Retinal pigment epithelial cell (primary cell): ENCODE results near the gene ACD.

Source experiments
- DNase-seq: peaks from one replicate; pipeline ENCODE4 v3.0.0-alpha.2; 2010; ENCODE audit warnings: low read depth
- H3K4me3 ChIP-seq: 2 replicates; pipeline ENCODE4 v1.5.1; 2011; ENCODE audit warnings: mild to moderate bottlenecking, low read length, control low read depth, moderate library complexity
- TF ChIP-seq, protein P1 (sequence below): conservative IDR thresholded peaks from 2 replicates; pipeline ENCODE4 v1.5.1; 2011; ENCODE audit warnings: low read depth, low read length, control low read depth, inconsistent platforms

The ACD gene

DNA sequence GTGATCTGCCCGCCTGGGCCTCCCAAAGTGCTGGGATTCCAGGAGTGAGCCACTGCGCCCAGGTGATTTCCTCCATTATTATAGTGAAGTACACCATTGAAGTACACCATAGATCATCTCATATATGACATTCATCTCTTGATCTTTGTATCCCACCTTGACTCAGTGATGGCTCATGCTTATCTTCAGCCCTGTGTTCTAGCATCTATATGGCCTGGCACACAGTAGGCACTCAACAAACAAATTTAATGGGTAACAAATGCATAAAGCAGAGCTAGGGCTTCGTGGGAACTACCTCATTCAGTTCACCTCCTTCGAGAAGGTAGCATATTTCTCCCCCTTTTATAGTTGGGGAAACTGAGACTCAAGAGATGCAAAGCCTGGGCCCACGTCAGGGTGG lies 5.5 kb upstream of the ACD start:
- H3K4me3 ChIP-seq = peak overlapping the region; percentile 58
- no peak for DNase-seq
- TF ChIP-seq, protein P1, sequence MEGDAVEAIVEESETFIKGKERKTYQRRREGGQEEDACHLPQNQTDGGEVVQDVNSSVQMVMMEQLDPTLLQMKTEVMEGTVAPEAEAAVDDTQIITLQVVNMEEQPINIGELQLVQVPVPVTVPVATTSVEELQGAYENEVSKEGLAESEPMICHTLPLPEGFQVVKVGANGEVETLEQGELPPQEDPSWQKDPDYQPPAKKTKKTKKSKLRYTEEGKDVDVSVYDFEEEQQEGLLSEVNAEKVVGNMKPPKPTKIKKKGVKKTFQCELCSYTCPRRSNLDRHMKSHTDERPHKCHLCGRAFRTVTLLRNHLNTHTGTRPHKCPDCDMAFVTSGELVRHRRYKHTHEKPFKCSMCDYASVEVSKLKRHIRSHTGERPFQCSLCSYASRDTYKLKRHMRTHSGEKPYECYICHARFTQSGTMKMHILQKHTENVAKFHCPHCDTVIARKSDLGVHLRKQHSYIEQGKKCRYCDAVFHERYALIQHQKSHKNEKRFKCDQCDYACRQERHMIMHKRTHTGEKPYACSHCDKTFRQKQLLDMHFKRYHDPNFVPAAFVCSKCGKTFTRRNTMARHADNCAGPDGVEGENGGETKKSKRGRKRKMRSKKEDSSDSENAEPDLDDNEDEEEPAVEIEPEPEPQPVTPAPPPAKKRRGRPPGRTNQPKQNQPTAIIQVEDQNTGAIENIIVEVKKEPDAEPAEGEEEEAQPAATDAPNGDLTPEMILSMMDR = no peak

GRCh38 chr16:67664871-67665270 lies 4.8 kb upstream of the ACD start:
- no peak for DNase-seq
- H3K4me3 ChIP-seq = no peak overlapping the region
- TF ChIP-seq, protein P1 = no peak

DNA sequence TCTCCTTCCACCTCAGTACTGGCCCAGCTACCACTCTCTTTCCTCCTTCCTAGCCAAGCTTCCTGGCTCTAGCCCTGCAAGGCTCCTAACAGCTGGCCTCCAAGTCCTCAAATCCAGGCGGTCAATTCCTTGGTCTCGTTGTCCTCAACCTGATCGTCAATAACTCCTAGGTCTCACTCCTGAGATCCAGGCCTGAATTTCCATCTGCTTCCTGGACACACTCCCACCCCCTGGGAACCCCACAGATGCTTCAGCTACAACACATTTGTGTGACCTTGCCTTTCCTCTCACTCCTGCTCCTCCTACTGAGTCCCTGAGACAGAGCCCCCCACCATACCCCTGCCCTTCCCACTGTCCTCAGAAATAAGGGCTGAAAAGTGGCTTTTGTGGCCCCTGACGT lies 4.2 kb upstream of the ACD start:
- TF ChIP-seq, protein P1 = no peak
- DNase-seq = no peak
- H3K4me3 ChIP-seq = no peak overlapping the region

DNA sequence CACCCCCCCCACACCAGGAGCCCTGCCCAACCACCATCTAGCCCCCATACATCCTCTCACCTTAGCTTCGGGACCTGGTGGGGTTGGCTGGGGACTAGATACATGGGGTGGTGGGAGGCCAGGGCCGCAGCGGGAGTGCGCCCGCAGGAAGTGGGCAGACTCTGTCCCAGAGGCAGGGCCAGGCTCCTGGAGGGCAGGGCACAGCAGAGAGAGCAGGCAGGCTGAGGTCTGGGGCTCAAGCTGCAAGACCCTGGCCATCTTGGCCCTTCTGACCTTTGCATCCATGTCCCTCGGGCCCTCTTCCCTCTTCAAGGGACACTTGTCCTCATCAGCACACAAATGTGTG lies 3.8 kb upstream of the ACD start:
- no peak for DNase-seq
- no peak overlapping the region for H3K4me3 ChIP-seq
- TF ChIP-seq, protein P1 = no peak

DNA sequence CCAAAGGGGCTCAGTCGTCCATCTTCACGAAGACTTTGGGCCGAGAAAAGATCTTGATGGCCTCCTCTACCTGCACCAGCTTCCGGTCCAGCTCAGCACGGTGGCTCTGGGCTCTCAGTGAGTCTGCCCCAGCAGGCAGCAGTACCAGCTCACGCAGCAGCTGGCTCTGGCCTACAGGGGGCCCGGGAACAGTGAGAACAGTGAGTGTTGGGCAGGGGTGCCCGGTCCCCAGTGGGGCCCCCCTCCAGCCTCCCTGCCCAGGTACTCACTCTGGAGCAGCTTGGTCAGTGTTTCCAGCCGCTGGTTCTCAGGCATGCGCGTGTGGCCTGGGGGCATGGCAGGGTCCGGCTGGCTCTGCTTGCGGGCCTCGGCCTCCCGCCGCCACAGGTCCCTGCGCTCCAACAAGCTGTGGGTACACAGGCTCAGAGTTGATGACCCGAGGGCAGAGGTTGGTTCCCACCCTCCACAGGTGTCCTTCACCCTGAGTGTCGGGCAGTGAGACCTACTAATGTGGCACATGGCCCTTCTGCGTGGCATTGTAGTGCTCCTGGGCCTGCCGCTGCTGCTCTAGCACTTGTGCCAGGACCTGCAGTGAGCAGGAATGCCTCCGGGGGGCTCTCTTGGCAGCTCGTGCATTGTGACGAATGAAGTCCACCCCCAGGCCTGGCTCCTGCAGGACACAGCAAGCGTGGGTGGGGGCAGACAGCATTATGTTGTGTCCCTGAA lies 3.3 kb upstream of the ACD start:
- TF ChIP-seq, protein P1 = peak; percentile 59
- H3K4me3 ChIP-seq = no peak overlapping the region
- no peak for DNase-seq

DNA sequence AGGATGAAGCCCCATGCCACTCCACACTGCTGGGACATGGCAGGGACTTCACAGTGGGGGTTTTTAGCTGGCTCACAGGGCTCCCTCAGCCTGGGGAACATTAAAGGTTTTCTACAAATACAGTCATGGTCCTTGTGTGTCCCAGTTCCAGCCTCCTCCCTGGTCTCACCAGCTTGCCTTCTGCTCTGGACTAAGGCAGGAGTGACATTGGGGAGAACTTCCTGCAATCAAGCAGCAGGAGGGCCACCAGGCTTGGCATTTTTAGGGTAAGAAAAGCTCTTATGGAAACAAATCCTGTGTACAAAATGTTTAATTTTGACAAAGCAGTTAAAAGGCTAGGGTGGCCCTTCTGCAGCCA lies 2.6 kb upstream of the ACD start:
- no peak for DNase-seq
- TF ChIP-seq, protein P1 = no peak
- H3K4me3 ChIP-seq = no peak overlapping the region

DNA sequence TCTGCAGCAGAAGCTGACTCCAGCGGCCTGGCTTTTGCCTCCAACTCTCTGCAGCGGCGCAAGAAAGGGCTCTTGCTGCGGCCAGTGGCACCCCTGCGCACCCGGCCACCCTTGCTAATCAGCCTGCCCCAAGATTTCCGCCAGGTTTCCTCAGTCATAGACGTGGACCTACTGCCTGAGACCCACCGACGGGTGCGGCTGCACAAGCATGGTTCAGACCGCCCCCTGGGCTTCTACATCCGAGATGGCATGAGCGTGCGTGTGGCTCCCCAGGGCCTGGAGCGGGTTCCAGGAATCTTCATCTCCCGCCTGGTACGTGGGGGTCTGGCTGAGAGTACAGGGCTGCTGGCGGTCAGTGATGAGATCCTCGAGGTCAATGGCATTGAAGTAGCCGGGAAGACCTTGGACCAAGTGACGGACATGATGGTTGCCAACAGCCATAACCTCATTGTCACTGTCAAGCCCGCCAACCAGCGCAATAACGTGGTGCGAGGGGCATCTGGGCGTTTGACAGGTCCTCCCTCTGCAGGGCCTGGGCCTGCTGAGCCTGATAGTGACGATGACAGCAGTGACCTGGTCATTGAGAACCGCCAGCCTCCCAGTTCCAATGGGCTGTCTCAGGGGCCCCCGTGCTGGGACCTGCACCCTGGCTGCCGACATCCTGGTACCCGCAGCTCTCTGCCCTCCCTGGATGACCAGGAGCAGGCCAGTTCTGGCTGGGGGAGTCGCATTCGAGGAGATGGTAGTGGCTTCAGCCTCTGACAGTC lies 2.0 kb upstream of the ACD start:
- TF ChIP-seq, protein P1 = no peak
- no peak for DNase-seq
- no peak overlapping the region for H3K4me3 ChIP-seq
